Measurements from ENCODE around the gene CTDP1. TPM values are rescaled to one million over a fixed set of nuclear protein-coding genes. Genes with fewer than 3 reads are reported as not detected.

CTDP1 gene
- polyA plus RNA-seq, 4 donors, result 12.4 to 20.1 (median 16.1) TPM

DNA sequence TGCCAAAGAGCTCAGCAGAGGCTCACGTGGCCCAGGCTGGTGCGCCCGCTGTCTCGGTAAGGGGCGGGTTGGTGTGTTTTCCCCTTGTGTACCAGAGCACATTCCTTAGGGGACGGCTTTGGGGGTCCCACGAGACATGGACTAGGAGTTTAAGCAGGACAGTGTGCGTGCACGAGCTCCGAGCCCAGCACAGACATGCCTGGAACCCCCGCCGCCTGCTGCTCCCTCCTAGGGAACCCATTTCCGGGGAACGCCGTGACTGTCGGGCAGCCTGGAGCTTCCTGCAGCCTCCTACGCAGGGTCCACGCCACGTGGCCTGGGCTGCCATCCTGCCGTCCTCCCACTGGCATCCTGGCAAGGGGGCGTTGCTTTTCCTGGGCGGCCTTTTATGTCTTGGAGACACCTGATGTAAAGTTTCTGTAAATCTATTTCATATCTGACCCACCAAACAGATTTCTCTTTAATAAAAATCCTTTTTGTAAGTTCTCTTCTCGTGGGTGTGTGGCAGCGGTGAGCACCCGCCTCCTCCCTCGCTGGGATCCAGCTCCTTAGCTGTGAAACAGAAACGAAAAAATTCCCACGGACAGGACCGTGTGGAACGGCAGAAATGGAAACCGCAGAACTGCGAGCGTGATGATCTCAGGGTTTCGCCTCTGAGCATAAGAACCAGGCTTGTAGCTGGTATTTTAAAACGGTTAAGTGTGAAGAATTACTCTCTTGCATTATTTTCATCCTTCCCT lies 74.6 kb downstream of the CTDP1 start:
- FAIRE-seq, result no peak
- Histone ChIP-seq H3K36me3 (ENCODE audit: control insufficient read depth in 3 of 3, insufficient read depth in 2 of 3, low read depth in 1 of 3, low read length in 3 of 3) (peaks cover 9 to 38% (median 13%) of the 10 kb centered on the region in 3 donors), H3K27ac (ENCODE audit: low read depth in 1 of 3, low read length in 2 of 3) (no peak overlapping the region), H3K9me3 (ENCODE audit: control insufficient read depth in 2 of 2, insufficient read depth in 1 of 2, low read depth in 1 of 2, low read length in 1 of 2) (no peaks in the 10 kb centered on the region), H3K4me3 (ENCODE audit: low read depth in 1 of 3, low read length in 3 of 3) (no peak overlapping the region), H3K27me3 (ENCODE audit: control insufficient read depth in 3 of 3, insufficient read depth in 3 of 3, low read length in 3 of 3) (no peaks in the 10 kb centered on the region), H3K4me1 (ENCODE audit: control insufficient read depth in 3 of 3, insufficient read depth in 2 of 3, low read depth in 1 of 3, low read length in 2 of 3) (no peaks in the 10 kb centered on the region)
- WGBS, 3 donors, result 95 to 98% (median 96%) methylated on average over 35 of the region's 35 CpGs
- no peak for DNase-seq

DNA sequence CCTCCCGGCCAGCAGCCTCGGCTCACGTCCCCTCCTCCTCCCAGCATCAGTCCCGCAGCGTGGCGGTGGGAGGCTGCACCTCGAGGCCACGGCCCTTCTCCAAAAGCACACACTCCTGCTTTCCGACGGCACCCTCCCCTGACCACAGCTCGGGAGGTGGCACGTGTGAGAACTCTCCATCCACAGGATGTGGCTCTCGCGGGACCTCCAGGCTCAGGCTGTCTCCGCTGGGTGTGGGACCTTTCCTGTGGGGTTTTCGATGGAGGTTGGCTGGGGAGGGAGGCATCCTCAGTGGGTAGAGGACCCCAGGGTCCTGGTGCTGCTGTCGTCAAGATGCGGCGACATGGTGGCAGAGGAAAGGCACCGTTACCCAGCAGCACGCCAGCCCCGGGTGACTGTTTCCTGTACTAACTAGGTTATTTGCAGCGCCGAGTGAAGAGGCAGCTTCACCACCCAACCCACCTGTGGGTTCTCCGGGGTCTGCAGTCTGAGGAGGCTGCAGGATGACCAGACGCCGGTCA lies 75.3 kb downstream of the CTDP1 start:
- no peaks in the 10 kb centered on the region for H3K27me3 ChIP-seq (ENCODE audit: control insufficient read depth in 3 of 3, insufficient read depth in 3 of 3, low read length in 3 of 3)
- no peak overlapping the region for H3K27ac ChIP-seq (ENCODE audit: low read depth in 1 of 3, low read length in 2 of 3)
- H3K4me3 ChIP-seq (ENCODE audit: low read depth in 1 of 3, low read length in 3 of 3), result no peak overlapping the region
- H3K9me3 ChIP-seq (ENCODE audit: control insufficient read depth in 2 of 2, insufficient read depth in 1 of 2, low read depth in 1 of 2, low read length in 1 of 2), result no peaks in the 10 kb centered on the region
- DNase-seq, result no peak
- FAIRE-seq, result no peak
- H3K4me1 ChIP-seq (ENCODE audit: control insufficient read depth in 3 of 3, insufficient read depth in 2 of 3, low read depth in 1 of 3, low read length in 2 of 3), result no peaks in the 10 kb centered on the region
- WGBS, 3 donors, result 95 to 97% (median 96%) methylated on average over 27 of the region's 27 CpGs
- peaks cover 9 to 31% (median 13%) of the 10 kb centered on the region in 3 donors for H3K36me3 ChIP-seq (ENCODE audit: control insufficient read depth in 3 of 3, insufficient read depth in 2 of 3, low read depth in 1 of 3, low read length in 3 of 3)

DNA sequence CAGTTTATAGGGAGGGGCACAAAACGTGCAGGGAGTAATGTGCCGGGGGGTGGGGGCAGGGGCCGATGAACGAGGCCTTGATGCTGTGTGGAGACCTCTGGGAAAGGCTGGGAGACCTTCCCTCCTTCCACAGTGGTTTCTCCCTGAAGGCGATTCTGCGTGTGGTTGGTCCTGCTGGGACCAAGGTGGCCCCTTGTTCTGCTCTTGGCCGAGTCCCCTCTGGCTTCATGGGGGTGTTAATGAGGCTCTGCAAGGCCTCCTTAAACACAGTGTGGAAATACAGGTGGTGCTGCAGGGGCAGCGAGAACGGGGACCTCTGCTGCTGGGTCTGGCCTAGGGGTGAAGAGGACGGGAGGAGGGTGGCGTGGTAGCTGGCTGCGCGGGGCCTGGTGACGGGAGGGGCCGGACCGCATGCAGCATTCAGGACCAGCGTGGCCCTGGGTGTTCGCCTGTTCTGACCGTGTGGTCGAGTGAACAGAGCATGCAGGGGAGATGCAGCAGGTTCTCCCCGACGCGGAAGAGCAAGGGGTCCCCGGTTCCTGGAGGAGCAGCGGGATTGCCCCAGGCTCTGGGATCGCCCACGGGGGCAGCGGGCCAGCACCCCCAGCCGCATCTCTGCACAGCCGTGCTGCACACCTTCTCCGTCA lies 76.0 kb downstream of the CTDP1 start:
- 95 to 98% (median 96%) methylated on average over 28 to 31 of the region's 31 CpGs for WGBS, 3 donors

DNA sequence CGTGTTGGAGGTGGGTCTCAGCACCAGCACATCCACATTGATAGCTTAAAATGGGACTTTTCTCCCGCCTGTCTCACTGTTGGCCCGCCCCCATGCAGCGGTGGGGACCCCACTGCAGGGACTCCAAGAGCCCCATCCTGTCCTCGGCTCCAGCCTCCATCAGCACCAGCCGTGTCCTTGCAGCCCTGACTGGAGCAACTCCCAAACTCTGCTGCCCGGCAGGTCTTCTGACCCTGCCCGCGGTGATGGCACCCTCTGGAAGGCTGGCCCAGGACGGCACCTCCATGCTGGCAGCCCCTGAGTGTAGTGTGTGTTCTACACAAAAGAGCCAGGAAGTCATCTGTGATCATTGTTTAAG lies 76.5 kb downstream of the CTDP1 start:
- H3K4me1 ChIP-seq (ENCODE audit: control insufficient read depth in 3 of 3, insufficient read depth in 2 of 3, low read depth in 1 of 3, low read length in 2 of 3), result no peaks in the 10 kb centered on the region
- H3K27ac ChIP-seq (ENCODE audit: low read depth in 1 of 3, low read length in 2 of 3), result no peak overlapping the region
- no peaks in the 10 kb centered on the region for H3K9me3 ChIP-seq (ENCODE audit: control insufficient read depth in 2 of 2, insufficient read depth in 1 of 2, low read depth in 1 of 2, low read length in 1 of 2)
- H3K4me3 ChIP-seq (ENCODE audit: low read depth in 1 of 3, low read length in 3 of 3), result no peak overlapping the region
- no peaks in the 10 kb centered on the region for H3K27me3 ChIP-seq (ENCODE audit: control insufficient read depth in 3 of 3, insufficient read depth in 3 of 3, low read length in 3 of 3)
- DNase-seq, result no peak
- FAIRE-seq, result no peak
- 92 to 96% (median 94%) methylated on average over 9 to 10 of the region's 10 CpGs for WGBS, 3 donors
- H3K36me3 ChIP-seq (ENCODE audit: control insufficient read depth in 3 of 3, insufficient read depth in 2 of 3, low read depth in 1 of 3, low read length in 3 of 3), result peaks cover 9 to 30% (median 13%) of the 10 kb centered on the region in 3 donors

More for the DNA sequence above, 76.0 kb downstream of the CTDP1 start:
- DNase-seq (no peak), FAIRE-seq (no peak)
- H3K9me3 ChIP-seq (ENCODE audit: control insufficient read depth in 2 of 2, insufficient read depth in 1 of 2, low read depth in 1 of 2, low read length in 1 of 2), result no peaks in the 10 kb centered on the region
- H3K27ac ChIP-seq (ENCODE audit: low read depth in 1 of 3, low read length in 2 of 3), result no peak overlapping the region
- H3K27me3 ChIP-seq (ENCODE audit: control insufficient read depth in 3 of 3, insufficient read depth in 3 of 3, low read length in 3 of 3), result no peaks in the 10 kb centered on the region
- H3K4me1 ChIP-seq (ENCODE audit: control insufficient read depth in 3 of 3, insufficient read depth in 2 of 3, low read depth in 1 of 3, low read length in 2 of 3), result no peaks in the 10 kb centered on the region
- H3K4me3 ChIP-seq (ENCODE audit: low read depth in 1 of 3, low read length in 3 of 3), result no peak overlapping the region
- peaks cover 9 to 30% (median 13%) of the 10 kb centered on the region in 3 donors for H3K36me3 ChIP-seq (ENCODE audit: control insufficient read depth in 3 of 3, insufficient read depth in 2 of 3, low read depth in 1 of 3, low read length in 3 of 3)

DNA sequence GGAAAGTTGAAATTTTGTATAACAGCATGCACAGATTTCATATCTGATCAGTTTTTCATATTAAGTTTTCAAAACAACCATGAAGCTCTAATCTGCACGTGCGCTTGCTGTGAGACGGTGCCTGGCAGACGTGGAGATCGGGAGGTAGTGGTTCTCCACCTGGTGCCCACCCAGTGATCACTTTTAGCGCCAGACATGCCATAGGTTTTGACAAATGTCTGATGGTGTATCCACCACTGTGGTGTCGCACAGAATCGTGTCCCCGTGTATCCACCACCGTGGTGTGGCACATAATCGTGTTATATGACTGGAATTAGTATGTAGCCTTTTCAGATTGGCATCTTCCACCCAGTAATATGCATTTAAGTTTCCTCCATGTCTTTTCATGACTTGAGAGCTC lies 77.2 kb downstream of the CTDP1 start:
- DNase-seq (no peak), FAIRE-seq (no peak)
- Histone ChIP-seq H3K9me3 (ENCODE audit: control insufficient read depth in 2 of 2, insufficient read depth in 1 of 2, low read depth in 1 of 2, low read length in 1 of 2) (no peaks in the 10 kb centered on the region), H3K27me3 (ENCODE audit: control insufficient read depth in 3 of 3, insufficient read depth in 3 of 3, low read length in 3 of 3) (no peaks in the 10 kb centered on the region), H3K4me1 (ENCODE audit: control insufficient read depth in 3 of 3, insufficient read depth in 2 of 3, low read depth in 1 of 3, low read length in 2 of 3) (no peaks in the 10 kb centered on the region), H3K27ac (ENCODE audit: low read depth in 1 of 3, low read length in 2 of 3) (no peak overlapping the region), H3K4me3 (ENCODE audit: low read depth in 1 of 3, low read length in 3 of 3) (no peak overlapping the region), H3K36me3 (ENCODE audit: control insufficient read depth in 3 of 3, insufficient read depth in 2 of 3, low read depth in 1 of 3, low read length in 3 of 3) (peaks cover 9 to 30% (median 13%) of the 10 kb centered on the region in 3 donors)
- WGBS, 3 donors, result 96 to 98% (median 98%) methylated on average over 11 of the region's 11 CpGs

DNA sequence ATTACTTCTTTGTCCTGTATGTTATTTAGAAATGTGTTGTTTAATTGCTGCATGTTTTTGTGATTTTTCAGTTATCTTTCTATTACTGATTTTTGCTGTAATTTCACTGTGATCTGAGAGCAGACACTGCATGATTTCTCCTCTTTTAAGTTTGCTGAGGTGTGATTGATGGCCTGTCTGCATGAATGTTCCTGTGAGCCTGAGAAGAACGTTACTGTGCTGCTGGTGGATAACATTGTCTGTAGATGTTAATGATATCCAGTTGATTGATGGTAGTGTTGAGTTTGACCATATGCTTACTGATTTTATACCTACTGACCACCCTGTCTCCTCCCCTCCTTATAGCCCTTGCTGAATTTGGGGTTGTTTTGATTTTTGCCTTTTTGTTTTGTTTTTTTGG lies 80.7 kb downstream of the CTDP1 start:
- no peaks in the 10 kb centered on the region for H3K4me1 ChIP-seq (ENCODE audit: control insufficient read depth in 3 of 3, insufficient read depth in 2 of 3, low read depth in 1 of 3, low read length in 2 of 3)
- no peak overlapping the region for H3K27ac ChIP-seq (ENCODE audit: low read depth in 1 of 3, low read length in 2 of 3)
- H3K36me3 ChIP-seq (ENCODE audit: control insufficient read depth in 3 of 3, insufficient read depth in 2 of 3, low read depth in 1 of 3, low read length in 3 of 3), result peaks cover 0 to 8% (median 4%) of the 10 kb centered on the region in 3 donors
- WGBS, 3 donors, result 13 to 50% (median 32%) methylated on average over 1 of the region's 1 CpG
- DNase-seq, result no peak
- H3K27me3 ChIP-seq (ENCODE audit: control insufficient read depth in 3 of 3, insufficient read depth in 3 of 3, low read length in 3 of 3), result no peaks in the 10 kb centered on the region
- FAIRE-seq, result no peak
- H3K9me3 ChIP-seq (ENCODE audit: control insufficient read depth in 2 of 2, insufficient read depth in 1 of 2, low read depth in 1 of 2, low read length in 1 of 2), result no peaks in the 10 kb centered on the region
- H3K4me3 ChIP-seq (ENCODE audit: low read depth in 1 of 3, low read length in 3 of 3), result no peak overlapping the region

DNA sequence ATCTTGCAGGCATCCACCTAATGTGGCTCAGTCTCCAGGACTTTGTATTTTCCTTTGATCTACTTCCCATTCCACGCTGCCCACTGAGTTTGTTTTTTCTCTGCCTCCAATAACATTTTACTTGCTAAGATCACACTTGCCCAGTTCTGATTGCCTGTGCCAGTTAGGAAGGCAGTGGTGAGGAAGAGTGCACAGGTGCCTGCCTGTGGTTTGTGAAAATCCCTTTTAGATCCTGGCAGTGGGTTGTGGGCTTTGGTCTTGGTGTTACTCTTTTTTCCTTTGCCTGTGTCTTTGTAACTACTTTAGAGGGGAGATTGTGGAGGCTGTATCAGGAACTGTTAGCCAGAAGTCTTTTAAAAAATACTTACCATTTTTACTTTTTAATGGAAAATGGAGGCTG lies 81.3 kb downstream of the CTDP1 start:
- Histone ChIP-seq H3K36me3 (ENCODE audit: control insufficient read depth in 3 of 3, insufficient read depth in 2 of 3, low read depth in 1 of 3, low read length in 3 of 3) (peaks cover 0 to 3% (median 3%) of the 10 kb centered on the region in 3 donors), H3K4me1 (ENCODE audit: control insufficient read depth in 3 of 3, insufficient read depth in 2 of 3, low read depth in 1 of 3, low read length in 2 of 3) (no peaks in the 10 kb centered on the region), H3K9me3 (ENCODE audit: control insufficient read depth in 2 of 2, insufficient read depth in 1 of 2, low read depth in 1 of 2, low read length in 1 of 2) (no peaks in the 10 kb centered on the region), H3K4me3 (ENCODE audit: low read depth in 1 of 3, low read length in 3 of 3) (no peak overlapping the region), H3K27ac (ENCODE audit: low read depth in 1 of 3, low read length in 2 of 3) (no peak overlapping the region), H3K27me3 (ENCODE audit: control insufficient read depth in 3 of 3, insufficient read depth in 3 of 3, low read length in 3 of 3) (no peaks in the 10 kb centered on the region)
- FAIRE-seq (no peak), DNase-seq (no peak)
- WGBS, 3 donors, result 42 to 67% (median 48%) methylated on average over 1 of the region's 1 CpG

DNA sequence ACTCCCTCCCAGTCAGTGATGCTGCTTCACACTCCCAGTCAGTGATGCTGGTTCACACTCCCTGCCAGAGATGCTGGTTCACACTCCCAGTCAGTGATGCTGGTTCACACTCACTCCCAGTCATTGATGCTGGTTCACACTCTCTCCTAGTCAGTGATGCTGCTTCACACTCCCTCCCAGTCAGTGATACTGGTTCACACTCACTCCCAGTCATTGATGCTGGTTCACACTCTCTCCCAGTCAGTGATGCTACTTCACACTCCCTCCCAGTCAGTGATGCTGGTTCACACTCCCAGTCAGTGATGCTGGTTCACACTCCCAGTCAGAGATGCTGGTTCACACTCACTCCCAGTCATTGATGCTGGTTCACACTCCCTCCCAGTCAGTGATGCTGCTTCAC lies 83.8 kb downstream of the CTDP1 start:
- FAIRE-seq, result no peak
- no peak overlapping the region for H3K27ac ChIP-seq (ENCODE audit: low read depth in 1 of 3, low read length in 2 of 3)
- H3K9me3 ChIP-seq (ENCODE audit: control insufficient read depth in 2 of 2, insufficient read depth in 1 of 2, low read depth in 1 of 2, low read length in 1 of 2), result peaks cover 0 to 2% of the 10 kb centered on the region in 2 donors
- no peaks in the 10 kb centered on the region for H3K4me1 ChIP-seq (ENCODE audit: control insufficient read depth in 3 of 3, insufficient read depth in 2 of 3, low read depth in 1 of 3, low read length in 2 of 3)
- no peaks in the 10 kb centered on the region for H3K27me3 ChIP-seq (ENCODE audit: control insufficient read depth in 3 of 3, insufficient read depth in 3 of 3, low read length in 3 of 3)
- H3K36me3 ChIP-seq (ENCODE audit: control insufficient read depth in 3 of 3, insufficient read depth in 2 of 3, low read depth in 1 of 3, low read length in 3 of 3), result no peaks in the 10 kb centered on the region
- no peak overlapping the region for H3K4me3 ChIP-seq (ENCODE audit: low read depth in 1 of 3, low read length in 3 of 3)
- DNase-seq, result no peak
